ENCODE measurements around the gene MYH9. TPM values are rescaled to one million over a fixed set of nuclear protein-coding genes. Genes with fewer than 3 reads are reported as not detected.

Gene MYH9
- total RNA-seq, 4 donors from 2014 or later, result 304 to 366 (median 322) TPM

- Histone ChIP-seq H3K27me3 (no peaks in the 10 kb centered on the region), H3K4me3 (no peak overlapping the region), H3K36me3 (peaks cover 0 to 100% of the 10 kb centered on the region in 2 donors), H3K4me1 (peaks cover 0 to 46% (median 0%) of the 10 kb centered on the region in 3 donors), H3K27ac (peak overlapping the region in 3 of 4 donors; percentile 76 to 100 (median 100)), H3K9me3 (no peaks in the 10 kb centered on the region)
- no peak for ATAC-seq
- TF ChIP-seq CTCF (IDR thresholded peaks at IDR 0.05) (no peak), EP300 (IDR thresholded peaks at IDR 0.05) (no peak), POLR2AphosphoS5 (IDR thresholded peaks at IDR 0.05) (no peak), POLR2A (IDR thresholded peaks at IDR 0.05) (no peak)
- 88 to 89% methylated on average over 7 to 9 of the region's 14 CpGs for WGBS, 2 donors (ENCODE audit: low coverage in 1 of 2)
Observed at GRCh38 chr22:36316419-36316818, 71.3 kb downstream of the MYH9 start.

DNA sequence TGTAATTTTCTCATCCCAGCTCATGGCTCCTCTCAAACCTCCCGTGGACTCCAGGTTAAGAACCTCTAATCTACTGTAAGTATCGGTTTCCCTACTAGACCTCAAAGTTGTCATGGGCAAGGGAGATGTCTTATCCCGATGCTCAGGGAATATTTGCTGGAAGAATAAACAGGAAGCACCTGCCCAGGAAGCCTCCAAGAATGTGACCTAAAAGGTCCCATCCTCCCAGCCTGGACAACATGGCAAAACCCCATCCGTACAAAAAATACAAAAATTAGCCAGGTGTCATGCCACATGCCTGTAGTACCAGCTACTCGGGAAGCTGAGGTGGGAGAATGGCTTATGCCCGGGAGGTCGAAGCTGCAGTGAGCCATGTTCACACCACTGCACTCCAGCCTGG is 72.4 kb downstream of the MYH9 start:
- Histone ChIP-seq H3K4me1 (peaks cover 0 to 35% (median 0%) of the 10 kb centered on the region in 3 donors), H3K4me3 (no peak overlapping the region), H3K36me3 (peaks cover 0 to 100% of the 10 kb centered on the region in 2 donors), H3K9me3 (no peaks in the 10 kb centered on the region), H3K27ac (peak overlapping the region in 3 of 4 donors; percentile 53 to 100 (median 84)), H3K27me3 (no peaks in the 10 kb centered on the region)
- no peak for ATAC-seq
- TF ChIP-seq POLR2A (IDR thresholded peaks at IDR 0.05) (no peak), EP300 (IDR thresholded peaks at IDR 0.05) (no peak), CTCF (IDR thresholded peaks at IDR 0.05) (no peak), POLR2AphosphoS5 (IDR thresholded peaks at IDR 0.05) (no peak)
- 43 to 63% methylated on average over 4 to 7 of the region's 7 CpGs for WGBS, 2 donors (ENCODE audit: low coverage in 1 of 2)

GRCh38 chr22:36311386-36312085 is 76.2 kb downstream of the MYH9 start:
- Histone ChIP-seq H3K27ac (peak overlapping the region in 3 of 4 donors; percentile 75 to 87 (median 84)), H3K36me3 (peaks cover 0 to 100% of the 10 kb centered on the region in 2 donors), H3K4me3 (no peak overlapping the region), H3K27me3 (no peaks in the 10 kb centered on the region), H3K9me3 (no peaks in the 10 kb centered on the region), H3K4me1 (peaks cover 0 to 5% (median 0%) of the 10 kb centered on the region in 3 donors)
- TF ChIP-seq POLR2AphosphoS5 (IDR thresholded peaks at IDR 0.05) (no peak), CTCF (IDR thresholded peaks at IDR 0.05) (no peak), EP300 (IDR thresholded peaks at IDR 0.05) (no peak), POLR2A (IDR thresholded peaks at IDR 0.05) (no peak)
- no peak for ATAC-seq
- WGBS, 2 donors (ENCODE audit: low coverage in 1 of 2), result 60 to 83% methylated on average over 2 to 5 of the region's 18 CpGs

GRCh38 chr22:36308880-36309279 is 78.9 kb downstream of the MYH9 start:
- peaks cover 0 to 23% (median 0%) of the 10 kb centered on the region in 3 donors for H3K4me1 ChIP-seq
- peak overlapping the region in 3 of 4 donors; percentile 84 to 89 (median 87) for H3K27ac ChIP-seq
- TF ChIP-seq POLR2AphosphoS5 (IDR thresholded peaks at IDR 0.05), result no peak
- TF ChIP-seq CTCF (IDR thresholded peaks at IDR 0.05), result no peak
- no peak for TF ChIP-seq POLR2A (IDR thresholded peaks at IDR 0.05)
- no peak for TF ChIP-seq EP300 (IDR thresholded peaks at IDR 0.05)
- H3K27me3 ChIP-seq, result no peaks in the 10 kb centered on the region
- no peaks in the 10 kb centered on the region for H3K9me3 ChIP-seq
- no peak for ATAC-seq
- peaks cover 0 to 100% of the 10 kb centered on the region in 2 donors for H3K36me3 ChIP-seq
- no peak overlapping the region for H3K4me3 ChIP-seq
- 93% methylated on average over 5 of the region's 17 CpGs; no CpG with 5 or more reads in 1 of the 2 donors for WGBS, 2 donors (ENCODE audit: low coverage in 1 of 2)

GRCh38 chr22:36306227-36306626 is 81.5 kb downstream of the MYH9 start:
- ATAC-seq, result no peak
- Histone ChIP-seq H3K4me3 (no peak overlapping the region), H3K27ac (peak overlapping the region in 3 of 4 donors; percentile 84 to 89 (median 87)), H3K27me3 (no peaks in the 10 kb centered on the region), H3K4me1 (peaks cover 0 to 43% (median 12%) of the 10 kb centered on the region in 3 donors), H3K9me3 (no peaks in the 10 kb centered on the region), H3K36me3 (peaks cover 0 to 100% of the 10 kb centered on the region in 2 donors)
- TF ChIP-seq POLR2AphosphoS5 (IDR thresholded peaks at IDR 0.05), result no peak
- no peak for TF ChIP-seq EP300 (IDR thresholded peaks at IDR 0.05)
- no peak for TF ChIP-seq CTCF (IDR thresholded peaks at IDR 0.05)
- TF ChIP-seq POLR2A (IDR thresholded peaks at IDR 0.05), result no peak
- WGBS, 2 donors (ENCODE audit: low coverage in 1 of 2), result 60 to 67% methylated on average over 2 of the region's 18 CpGs
